ENCODE measurements around the gene KDM4F. TPM values are rescaled to one million over a fixed set of nuclear protein-coding genes. Genes with fewer than 3 reads are reported as not detected.

The KDM4F gene
- total and polyA plus RNA-seq, 2 donors from 2014 or later: not detected

DNA sequence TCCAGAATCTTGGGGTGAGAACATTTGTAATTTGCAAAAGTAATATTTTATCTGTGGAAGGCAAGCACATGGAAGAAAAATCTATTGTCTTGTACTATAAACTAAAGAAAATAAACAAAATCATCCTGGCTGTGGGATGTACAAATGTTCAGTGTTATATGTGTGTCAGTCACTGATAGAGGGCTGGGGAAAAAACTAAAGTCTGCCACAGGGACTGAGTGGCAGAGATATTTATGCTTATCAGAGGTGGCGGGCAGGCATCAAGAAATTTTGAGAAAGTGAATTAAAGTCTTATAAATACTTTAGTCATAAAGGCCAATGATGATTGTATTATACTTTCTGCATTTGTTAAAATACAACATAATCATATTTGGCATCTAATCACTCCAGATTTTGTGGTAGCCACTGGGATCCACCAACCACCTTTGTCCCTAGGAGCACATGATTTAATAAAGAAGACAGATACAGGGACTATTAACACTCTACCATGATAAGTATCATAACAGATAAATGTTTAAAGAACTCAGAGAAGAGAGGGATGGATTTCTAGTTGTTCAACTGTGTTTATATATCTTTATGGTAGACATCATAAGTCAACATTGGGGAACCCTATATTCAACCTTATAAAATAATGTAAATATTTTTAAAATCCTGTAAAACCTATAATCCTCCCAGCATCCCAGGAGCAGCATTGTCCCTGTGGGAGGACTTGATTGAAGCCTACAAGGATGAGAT lies 37.8 kb downstream of the KDM4F start:
- FAIRE-seq: no peak
- intact Hi-C loops (cut with DNase I): no loop called here
- H3K9ac ChIP-seq (ENCODE audit: low read length in 3 of 3): no peak overlapping the region

DNA sequence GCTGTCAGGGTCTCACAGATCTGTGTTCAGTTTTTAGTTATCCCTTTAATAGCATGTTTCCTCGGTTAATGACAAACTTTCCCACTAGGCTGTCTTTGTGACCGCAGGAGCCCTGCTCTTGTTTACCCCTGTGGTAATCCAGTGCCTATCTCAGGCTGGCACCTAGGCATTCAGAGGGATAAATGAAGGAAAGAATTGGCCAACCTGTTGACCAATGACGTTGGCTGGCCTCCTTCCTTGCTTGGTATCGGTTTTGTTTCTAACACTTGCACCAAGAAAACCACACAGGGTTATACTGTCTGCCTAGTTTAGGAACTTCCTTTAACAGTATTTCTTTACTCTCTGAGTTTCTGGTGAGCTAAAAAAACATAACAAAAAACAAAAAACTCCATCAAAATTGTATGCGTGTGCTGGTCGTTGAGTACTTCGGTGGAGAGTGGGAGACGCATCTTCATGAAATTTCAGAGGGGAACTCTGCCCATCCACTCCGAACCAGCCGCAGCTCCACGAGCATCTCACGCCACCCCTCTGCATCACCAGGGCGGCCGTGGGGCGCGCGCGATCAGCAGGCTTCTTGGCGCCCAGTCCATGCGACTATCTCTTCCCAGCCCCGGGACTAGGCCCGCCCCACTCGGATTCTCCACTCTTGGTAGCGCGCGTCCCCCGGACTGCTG lies 39.9 kb downstream of the KDM4F start:
- H3K9ac ChIP-seq (ENCODE audit: low read length in 3 of 3): peak overlapping the region in 1 of 3 donors; percentile 2
- H3K4me3 ChIP-seq (ENCODE audit: low read length in 3 of 3): peak overlapping the region; percentile 19 to 54 (median 47)
- DNase-seq: peak in 1 of 5 donors; percentile 25
- FAIRE-seq: no peak
- no peaks in the 10 kb centered on the region for H3K36me3 ChIP-seq (ENCODE audit: control insufficient read depth in 2 of 3, insufficient read depth in 3 of 3, low read length in 3 of 3)
- no peaks in the 10 kb centered on the region for H3K27me3 ChIP-seq (ENCODE audit: control insufficient read depth, insufficient read depth, low read length)
- peak overlapping the region; percentile 83 to 91 for H3K27ac ChIP-seq (ENCODE audit: low read depth in 2 of 2, low read length in 2 of 2)
- TF ChIP-seq, protein P1, sequence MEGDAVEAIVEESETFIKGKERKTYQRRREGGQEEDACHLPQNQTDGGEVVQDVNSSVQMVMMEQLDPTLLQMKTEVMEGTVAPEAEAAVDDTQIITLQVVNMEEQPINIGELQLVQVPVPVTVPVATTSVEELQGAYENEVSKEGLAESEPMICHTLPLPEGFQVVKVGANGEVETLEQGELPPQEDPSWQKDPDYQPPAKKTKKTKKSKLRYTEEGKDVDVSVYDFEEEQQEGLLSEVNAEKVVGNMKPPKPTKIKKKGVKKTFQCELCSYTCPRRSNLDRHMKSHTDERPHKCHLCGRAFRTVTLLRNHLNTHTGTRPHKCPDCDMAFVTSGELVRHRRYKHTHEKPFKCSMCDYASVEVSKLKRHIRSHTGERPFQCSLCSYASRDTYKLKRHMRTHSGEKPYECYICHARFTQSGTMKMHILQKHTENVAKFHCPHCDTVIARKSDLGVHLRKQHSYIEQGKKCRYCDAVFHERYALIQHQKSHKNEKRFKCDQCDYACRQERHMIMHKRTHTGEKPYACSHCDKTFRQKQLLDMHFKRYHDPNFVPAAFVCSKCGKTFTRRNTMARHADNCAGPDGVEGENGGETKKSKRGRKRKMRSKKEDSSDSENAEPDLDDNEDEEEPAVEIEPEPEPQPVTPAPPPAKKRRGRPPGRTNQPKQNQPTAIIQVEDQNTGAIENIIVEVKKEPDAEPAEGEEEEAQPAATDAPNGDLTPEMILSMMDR (IDR thresholded peaks at IDR 0.05; ENCODE audit: borderline replicate concordance, extremely low read depth, insufficient read depth): no peak
- intact Hi-C loops (cut with DNase I): no loop called here
- peaks cover 0 to 28% (median 18%) of the 10 kb centered on the region in 3 donors for H3K4me1 ChIP-seq (ENCODE audit: control insufficient read depth in 2 of 3, insufficient read depth in 2 of 3, low read depth in 1 of 3, low read length in 3 of 3)
- H3K9me3 ChIP-seq (ENCODE audit: control insufficient read depth in 2 of 3, insufficient read depth in 1 of 3, low read length in 3 of 3): no peaks in the 10 kb centered on the region

More for the DNA sequence above, 37.8 kb downstream of the KDM4F start:
- H3K9me3 ChIP-seq (ENCODE audit: control insufficient read depth in 2 of 3, insufficient read depth in 1 of 3, low read length in 3 of 3): no peaks in the 10 kb centered on the region
- H3K27me3 ChIP-seq (ENCODE audit: control insufficient read depth, insufficient read depth, low read length): no peaks in the 10 kb centered on the region
- TF ChIP-seq, protein P1 (IDR thresholded peaks at IDR 0.05; ENCODE audit: borderline replicate concordance, extremely low read depth, insufficient read depth): no peak
- no peak overlapping the region for H3K27ac ChIP-seq (ENCODE audit: low read depth in 2 of 2, low read length in 2 of 2)
- H3K4me1 ChIP-seq (ENCODE audit: control insufficient read depth in 2 of 3, insufficient read depth in 2 of 3, low read depth in 1 of 3, low read length in 3 of 3): peaks cover 0 to 14% (median 12%) of the 10 kb centered on the region in 3 donors
- H3K4me3 ChIP-seq (ENCODE audit: low read length in 3 of 3): no peak overlapping the region
- H3K36me3 ChIP-seq (ENCODE audit: control insufficient read depth in 2 of 3, insufficient read depth in 3 of 3, low read length in 3 of 3): no peaks in the 10 kb centered on the region
- DNase-seq: no peak

DNA sequence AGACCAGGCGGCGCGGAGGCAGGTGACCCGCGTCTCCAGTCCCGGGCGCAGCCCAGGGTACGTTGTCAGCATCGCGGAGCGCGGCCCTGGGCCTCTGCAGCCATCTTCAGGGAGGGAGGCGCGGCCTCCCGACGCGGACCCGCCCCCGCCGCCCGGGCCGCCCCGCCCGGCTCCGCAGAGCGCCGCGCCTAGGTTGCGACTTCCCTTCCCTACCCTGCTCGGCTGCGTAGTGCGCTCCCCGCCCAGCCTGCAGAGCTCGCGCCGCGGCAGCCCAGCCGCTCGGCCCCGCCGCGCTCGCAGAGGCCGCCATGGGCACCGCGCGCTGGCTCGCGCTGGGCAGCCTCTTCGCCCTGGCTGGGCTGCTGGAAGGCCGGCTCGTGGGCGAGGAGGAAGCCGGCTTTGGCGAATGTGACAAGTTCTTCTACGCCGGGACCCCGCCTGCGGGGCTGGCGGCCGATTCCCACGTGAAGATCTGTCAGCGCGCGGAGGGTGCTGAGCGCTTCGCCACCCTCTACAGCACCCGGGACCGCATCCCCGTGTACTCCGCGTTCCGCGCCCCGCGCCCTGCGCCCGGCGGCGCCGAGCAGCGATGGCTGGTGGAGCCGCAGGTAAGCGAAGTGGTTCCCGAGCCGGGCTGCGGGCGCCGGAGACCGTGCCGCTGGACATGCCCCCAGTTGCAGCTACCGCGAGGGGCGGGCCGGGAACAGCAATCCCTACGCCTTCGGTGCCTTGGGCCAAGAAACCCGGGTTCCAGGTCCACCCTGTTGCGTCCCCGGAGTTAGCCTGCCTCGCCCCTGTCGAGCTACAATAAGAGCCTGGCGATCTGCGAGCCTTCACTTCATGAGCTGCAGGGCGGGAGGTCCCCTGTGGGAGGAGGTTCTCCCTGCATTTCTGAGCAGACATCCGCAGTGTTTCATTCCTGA lies 40.7 kb downstream of the KDM4F start, which contains the start of gene ENDOD1:
TSS of gene ENDOD1 (plus strand) at position 227 of the 923 bp plus-strand sequence. CDS start at position 309, 82 bp downstream.
- intact Hi-C loops (cut with DNase I): no loop called here
- Histone ChIP-seq H3K4me3 (ENCODE audit: low read length in 3 of 3) (peak within 1 kb of the TSS; percentile 54 to 79 (median 55)), H3K27ac (ENCODE audit: low read depth in 2 of 2, low read length in 2 of 2) (peak within 1 kb of the TSS; percentile 88 to 91), H3K9me3 (ENCODE audit: control insufficient read depth in 2 of 3, insufficient read depth in 1 of 3, low read length in 3 of 3) (no peaks in the 10 kb centered on the region), H3K4me1 (ENCODE audit: control insufficient read depth in 2 of 3, insufficient read depth in 2 of 3, low read depth in 1 of 3, low read length in 3 of 3) (peaks cover 0 to 28% (median 16%) of the 10 kb centered on the region in 3 donors), H3K36me3 (ENCODE audit: control insufficient read depth in 2 of 3, insufficient read depth in 3 of 3, low read length in 3 of 3) (no peaks in the 10 kb centered on the region), H3K27me3 (ENCODE audit: control insufficient read depth, insufficient read depth, low read length) (no peaks in the 10 kb centered on the region), H3K9ac (ENCODE audit: low read length in 3 of 3) (peak within 1 kb of the TSS; percentile 14 to 78 (median 34))
- FAIRE-seq (no peak), DNase-seq (peak; percentile 87 to 96 (median 91))
- TF ChIP-seq, protein P1 (IDR thresholded peaks at IDR 0.05; ENCODE audit: borderline replicate concordance, extremely low read depth, insufficient read depth): peak; percentile 0

Data from kidney (tissue), 14 donors.